PFSK-1 (cell line): ENCODE results near the gene LRRC4C.

Source experiments
- FOXP2 ChIP-seq: optimal IDR thresholded peaks from 2 replicates; pipeline ENCODE3; 2011; ENCODE audit warnings: borderline replicate concordance, control low read depth, inconsistent platforms; ENCODE audit not compliant: insufficient read depth; ENCODE audit errors: extremely low read length, extremely low read depth
- POLR2AphosphoS5 ChIP-seq: IDR thresholded peaks from 2 replicates; pipeline ENCODE4 v1.6.1; 2012; ENCODE audit warnings: low read depth, mild to moderate bottlenecking, control low read depth, low read length, moderate library complexity
- REST ChIP-seq, 2 experiments: IDR thresholded peaks; 2 replicates each; pipeline versions ENCODE4 v1.6.1 to v1.8.0; 2011 to 2012; ENCODE audit warnings: low read depth in 2 of 2, low read length in 2 of 2, control low read depth in 1 of 2, inconsistent platforms in 1 of 2, mild to moderate bottlenecking in 1 of 2, moderate library complexity in 1 of 2; ENCODE audit not compliant: insufficient read depth in 1 of 2
- SIN3A ChIP-seq: IDR thresholded peaks from 2 replicates; pipeline ENCODE4 v1.6.1; 2012; ENCODE audit warnings: mild to moderate bottlenecking, low read length, moderate library complexity, borderline replicate concordance; ENCODE audit not compliant: insufficient read depth
- TAF1 ChIP-seq: IDR thresholded peaks from 2 replicates; pipeline ENCODE4 v1.6.1; 2012; ENCODE audit warnings: low read length, control low read depth, borderline replicate concordance; ENCODE audit not compliant: insufficient read depth

Gene LRRC4C

GRCh38 chr11:41099654-41100053 lies 359.8 kb downstream of the LRRC4C start:
- TF ChIP-seq FOXP2, result no peak
- no peak for TF ChIP-seq REST (IDR thresholded peaks at IDR 0.05; ENCODE audit: insufficient read depth in 1 of 2, low read depth in 2 of 2, low read length in 2 of 2)
- no peak for TF ChIP-seq TAF1
- no peak for TF ChIP-seq POLR2AphosphoS5
- TF ChIP-seq SIN3A, result no peak

DNA sequence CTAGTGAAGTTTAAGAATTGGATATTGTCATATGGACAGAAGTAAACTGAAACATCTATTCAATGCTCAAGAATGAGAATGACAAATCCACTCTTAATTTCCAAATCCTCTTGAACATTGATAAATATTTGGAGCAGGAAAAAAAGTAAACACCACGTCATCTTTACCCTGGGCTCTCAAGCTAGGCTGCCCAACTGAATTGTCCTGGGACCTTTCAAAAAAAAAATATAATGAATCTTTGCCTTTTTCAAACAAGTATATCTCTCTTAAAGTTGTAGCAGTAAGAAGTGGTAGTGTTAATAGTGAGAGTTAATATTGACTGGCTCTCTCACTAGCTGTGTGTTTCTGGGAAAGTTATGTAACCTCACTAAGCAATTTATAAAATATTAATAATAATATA lies 374.3 kb downstream of the LRRC4C start:
- TF ChIP-seq POLR2AphosphoS5 (no peak), SIN3A (no peak), FOXP2 (no peak), REST (IDR thresholded peaks at IDR 0.05; ENCODE audit: insufficient read depth in 1 of 2, low read depth in 2 of 2, low read length in 2 of 2) (no peak), TAF1 (no peak)

DNA sequence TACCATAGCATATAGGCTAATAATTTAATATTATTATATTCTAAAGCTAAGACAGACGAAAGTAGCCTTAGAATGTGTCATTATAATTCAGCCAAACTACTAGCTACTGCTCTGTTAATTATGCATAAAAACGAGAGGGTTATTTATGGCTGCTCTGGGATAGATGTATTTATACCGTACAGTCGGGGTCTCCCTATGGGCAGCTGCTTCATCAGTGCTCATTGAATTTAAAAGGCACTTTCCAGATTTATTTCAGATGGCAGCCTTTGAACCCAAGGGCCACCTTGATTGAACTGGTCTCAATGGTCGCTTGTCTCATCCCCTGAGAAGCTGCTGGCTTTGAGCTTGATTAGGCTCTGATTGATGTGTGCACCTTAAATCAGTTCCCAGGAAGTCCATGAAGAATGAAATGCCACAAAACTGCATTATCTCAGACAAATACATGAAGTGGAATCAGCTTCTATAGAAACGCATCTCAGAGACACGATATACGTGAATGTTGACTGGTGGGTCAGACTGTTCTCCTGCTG lies 377.6 kb downstream of the LRRC4C start:
- TF ChIP-seq TAF1 (no peak), SIN3A (no peak), REST (IDR thresholded peaks at IDR 0.05; ENCODE audit: insufficient read depth in 1 of 2, low read depth in 2 of 2, low read length in 2 of 2) (no peak)

DNA sequence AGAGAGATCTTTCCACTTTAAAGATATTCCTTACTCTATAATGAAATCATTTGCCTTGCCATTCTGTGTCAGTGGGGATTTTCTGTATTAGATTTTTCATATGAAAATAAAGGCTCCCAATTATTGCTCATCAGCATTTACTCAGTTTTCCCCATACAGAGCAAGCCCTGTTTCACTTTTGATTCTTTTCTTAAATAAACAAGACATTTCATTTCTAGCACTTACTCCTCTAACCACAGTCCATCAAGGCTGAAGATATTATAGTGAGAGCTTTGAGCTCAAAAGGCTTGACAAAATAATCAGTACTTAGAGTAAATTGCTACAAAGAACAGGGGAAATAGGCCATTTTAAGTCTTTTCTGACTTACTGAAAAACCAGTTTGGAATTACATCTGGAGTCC lies 385.1 kb downstream of the LRRC4C start:
- no peak for TF ChIP-seq FOXP2
- TF ChIP-seq SIN3A, result no peak
- no peak for TF ChIP-seq REST (IDR thresholded peaks at IDR 0.05; ENCODE audit: insufficient read depth in 1 of 2, low read depth in 2 of 2, low read length in 2 of 2)
- TF ChIP-seq TAF1, result no peak
- no peak for TF ChIP-seq POLR2AphosphoS5

DNA sequence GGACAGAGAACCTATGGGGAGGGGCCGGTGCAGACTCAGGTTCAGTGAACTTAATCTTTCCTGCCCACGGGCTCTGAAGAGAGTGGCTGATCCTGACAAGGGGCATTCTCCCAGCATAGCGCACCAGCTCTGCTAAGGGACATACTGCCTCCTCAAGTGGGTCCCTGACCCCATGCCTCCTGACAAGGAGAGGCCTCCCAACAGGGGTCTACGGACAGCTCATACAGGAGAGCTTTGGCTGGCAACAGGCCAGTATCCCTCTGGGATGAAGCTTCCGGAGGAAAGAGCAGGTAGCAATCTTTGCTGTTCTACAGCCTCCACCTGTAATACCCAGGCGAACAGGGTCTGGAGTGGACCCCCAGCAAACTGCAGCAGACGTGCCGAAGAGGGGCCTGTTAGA lies 394.0 kb downstream of the LRRC4C start:
- TF ChIP-seq POLR2AphosphoS5, result no peak
- no peak for TF ChIP-seq REST (IDR thresholded peaks at IDR 0.05; ENCODE audit: insufficient read depth in 1 of 2, low read depth in 2 of 2, low read length in 2 of 2)
- no peak for TF ChIP-seq SIN3A
- TF ChIP-seq TAF1, result no peak
- TF ChIP-seq FOXP2, result no peak
